HG03432 (cell line): ENCODE data around the gene LILRB5.
"Not testable (repeated sequence)": the region's sequence is repeated elsewhere in the genome, so short reads cannot be mapped to it uniquely, and the experiment has no call there.

Source experiments
- ATAC-seq: cut with Tn5 transposase; IDR thresholded peaks from one replicate; pipeline ENCODE4 v1.9.1; 2021; ENCODE audit warnings: mild to moderate bottlenecking, moderate library complexity; ENCODE audit not compliant: unreplicated experiment

The LILRB5 gene

GRCh38 chr19:54277111-54277615 lies 20.1 kb upstream of the LILRB5 start:
- not testable (repeated sequence) for ATAC-seq

- ATAC-seq = no peak
These were observed 18.9 kb upstream of the LILRB5 start for GRCh38 chr19:54275951-54276350.

- ATAC-seq = not testable (repeated sequence)
These were observed 17.4 kb upstream of the LILRB5 start for GRCh38 chr19:54274516-54274915.

GRCh38 chr19:54273821-54274220 lies 16.7 kb upstream of the LILRB5 start:
- ATAC-seq = no peak

- not testable (repeated sequence) for ATAC-seq
These were observed 15.1 kb upstream of the LILRB5 start for GRCh38 chr19:54272181-54272580.

- not testable (repeated sequence) for ATAC-seq
These were observed 14.5 kb upstream of the LILRB5 start for GRCh38 chr19:54271587-54271986.

- ATAC-seq = no peak
These were observed 14.0 kb upstream of the LILRB5 start for GRCh38 chr19:54271106-54271505.

- no peak for ATAC-seq
These were observed 11.9 kb upstream of the LILRB5 start for GRCh38 chr19:54268936-54269335.

GRCh38 chr19:54266133-54266532 lies 9.1 kb upstream of the LILRB5 start:
- no peak for ATAC-seq

GRCh38 chr19:54262470-54262869 lies 5.4 kb upstream of the LILRB5 start:
- ATAC-seq = no peak

- ATAC-seq = no peak
These were observed 5.0 kb upstream of the LILRB5 start for GRCh38 chr19:54262066-54262465.

- no peak for ATAC-seq
These were observed 590 bp downstream of the LILRB5 start for GRCh38 chr19:54256250-54257115.

- ATAC-seq = no peak
These were observed 1.8 kb downstream of the LILRB5 start for GRCh38 chr19:54255105-54255775.

- ATAC-seq = no peak
These were observed 2.7 kb downstream of the LILRB5 start for GRCh38 chr19:54254195-54254906.

GRCh38 chr19:54253331-54254194 lies 3.5 kb downstream of the LILRB5 start:
- no peak for ATAC-seq

- ATAC-seq = no peak
These were observed 4.2 kb downstream of the LILRB5 start for GRCh38 chr19:54252845-54253244.

GRCh38 chr19:54252243-54252642 lies 4.8 kb downstream of the LILRB5 start:
- no peak for ATAC-seq

GRCh38 chr19:54248016-54248601 lies 9.0 kb downstream of the LILRB5 start:
- ATAC-seq = no peak

GRCh38 chr19:54247106-54247930 lies 9.8 kb downstream of the LILRB5 start:
- ATAC-seq = no peak
